Measurements from ENCODE around the gene ORAI3. TPM values are rescaled to one million over a fixed set of nuclear protein-coding genes. Genes with fewer than 3 reads are reported as not detected.

ORAI3 gene
- total and polyA plus RNA-seq, 2 of the 13 experiments (the other 11 are each of a cell fraction or from before 2014, with no cell fraction given) = 11.4 to 32.0 TPM

DNA sequence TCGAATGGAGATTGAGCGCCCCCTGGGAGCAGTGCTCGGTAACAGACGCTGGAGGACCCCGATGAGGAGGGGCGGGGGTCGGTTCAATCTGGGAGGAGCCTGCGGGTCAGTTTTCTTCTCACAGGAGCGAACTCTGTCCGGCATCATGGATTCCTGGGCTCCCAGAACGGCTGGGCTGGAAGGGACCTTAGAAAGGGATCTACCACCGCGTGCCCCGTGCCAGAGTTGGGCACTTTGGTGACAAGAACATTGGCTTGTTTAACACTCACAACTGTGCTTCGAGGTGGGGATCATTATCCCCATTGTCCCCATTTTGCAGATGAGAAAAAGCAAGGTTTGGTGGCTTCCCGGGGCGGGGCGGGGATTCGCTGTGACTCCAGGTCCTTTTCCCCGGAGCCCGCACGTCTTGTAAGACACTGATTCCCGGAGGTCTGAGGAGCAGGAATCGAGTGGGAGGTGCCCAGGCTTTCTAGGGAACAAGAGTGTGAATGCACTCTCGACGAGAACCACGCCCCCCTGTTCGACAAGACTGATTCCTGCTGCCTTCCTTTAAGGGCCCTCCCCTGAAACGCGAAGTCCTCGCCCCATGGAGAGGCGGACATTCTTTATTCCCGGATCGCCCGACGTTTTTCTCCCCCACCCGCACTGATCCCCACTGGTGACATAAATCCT lies 27.0 kb upstream of the ORAI3 start (continued):
- TF ChIP-seq, protein P1, sequence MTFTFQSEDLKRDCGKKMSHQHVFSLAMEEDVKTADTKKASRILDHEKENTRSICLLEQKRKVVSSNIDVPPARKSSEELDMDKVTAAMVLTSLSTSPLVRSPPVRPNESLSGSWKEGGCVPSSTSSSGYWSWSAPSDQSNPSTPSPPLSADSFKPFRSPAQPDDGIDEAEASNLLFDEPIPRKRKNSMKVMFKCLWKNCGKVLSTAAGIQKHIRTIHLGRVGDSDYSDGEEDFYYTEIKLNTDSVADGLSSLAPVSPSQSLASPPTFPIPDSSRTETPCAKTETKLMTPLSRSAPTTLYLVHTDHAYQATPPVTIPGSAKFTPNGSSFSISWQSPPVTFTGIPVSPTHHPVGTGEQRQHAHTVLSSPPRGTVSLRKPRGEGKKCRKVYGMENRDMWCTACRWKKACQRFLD (CRISPR knock-in tag; IDR thresholded peaks at IDR 0.05; ENCODE audit: borderline replicate concordance) = no peak
- peak; percentile 76; the same call in 1 of the 2 replicates for TF ChIP-seq ZNF614 (CRISPR knock-in tag; IDR thresholded peaks at IDR 0.05; ENCODE audit: borderline replicate concordance)
- TF ChIP-seq ZNF513 (CRISPR knock-in tag; conservative IDR thresholded peaks at IDR 0.05) = peak; percentile 29; the same call in 1 of the 2 replicates
- peak; percentile 5; the same call in 1 of the 2 replicates for TF ChIP-seq ZNF710 (CRISPR knock-in tag; IDR thresholded peaks at IDR 0.05; ENCODE audit: borderline replicate concordance)
- peak; percentile 67 for TF ChIP-seq YY1 (IDR thresholded peaks at IDR 0.05; ENCODE audit: insufficient read depth, insufficient replicate concordance, low read depth, low read length)
- no peak; the same call in 1 of the 2 replicates for TF ChIP-seq ZNF34 (CRISPR knock-in tag; IDR thresholded peaks at IDR 0.05; ENCODE audit: borderline replicate concordance)
- no peak; the same call in 1 of the 2 replicates for TF ChIP-seq SP4 (CRISPR knock-in tag; IDR thresholded peaks at IDR 0.05)
- TF ChIP-seq MEF2D (CRISPR knock-in tag; IDR thresholded peaks at IDR 0.05) = no peak
- TF ChIP-seq, protein P2, sequence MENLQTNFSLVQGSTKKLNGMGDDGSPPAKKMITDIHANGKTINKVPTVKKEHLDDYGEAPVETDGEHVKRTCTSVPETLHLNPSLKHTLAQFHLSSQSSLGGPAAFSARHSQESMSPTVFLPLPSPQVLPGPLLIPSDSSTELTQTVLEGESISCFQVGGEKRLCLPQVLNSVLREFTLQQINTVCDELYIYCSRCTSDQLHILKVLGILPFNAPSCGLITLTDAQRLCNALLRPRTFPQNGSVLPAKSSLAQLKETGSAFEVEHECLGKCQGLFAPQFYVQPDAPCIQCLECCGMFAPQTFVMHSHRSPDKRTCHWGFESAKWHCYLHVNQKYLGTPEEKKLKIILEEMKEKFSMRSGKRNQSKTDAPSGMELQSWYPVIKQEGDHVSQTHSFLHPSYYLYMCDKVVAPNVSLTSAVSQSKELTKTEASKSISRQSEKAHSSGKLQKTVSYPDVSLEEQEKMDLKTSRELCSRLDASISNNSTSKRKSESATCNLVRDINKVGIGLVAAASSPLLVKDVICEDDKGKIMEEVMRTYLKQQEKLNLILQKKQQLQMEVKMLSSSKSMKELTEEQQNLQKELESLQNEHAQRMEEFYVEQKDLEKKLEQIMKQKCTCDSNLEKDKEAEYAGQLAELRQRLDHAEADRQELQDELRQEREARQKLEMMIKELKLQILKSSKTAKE (CRISPR knock-in tag; IDR thresholded peaks at IDR 0.05; ENCODE audit: borderline replicate concordance) = no peak
- peak; percentile 71; the same call in 1 of the 2 replicates for TF ChIP-seq ELF4 (CRISPR knock-in tag; IDR thresholded peaks at IDR 0.05; ENCODE audit: borderline replicate concordance)
- TF ChIP-seq, protein P3, sequence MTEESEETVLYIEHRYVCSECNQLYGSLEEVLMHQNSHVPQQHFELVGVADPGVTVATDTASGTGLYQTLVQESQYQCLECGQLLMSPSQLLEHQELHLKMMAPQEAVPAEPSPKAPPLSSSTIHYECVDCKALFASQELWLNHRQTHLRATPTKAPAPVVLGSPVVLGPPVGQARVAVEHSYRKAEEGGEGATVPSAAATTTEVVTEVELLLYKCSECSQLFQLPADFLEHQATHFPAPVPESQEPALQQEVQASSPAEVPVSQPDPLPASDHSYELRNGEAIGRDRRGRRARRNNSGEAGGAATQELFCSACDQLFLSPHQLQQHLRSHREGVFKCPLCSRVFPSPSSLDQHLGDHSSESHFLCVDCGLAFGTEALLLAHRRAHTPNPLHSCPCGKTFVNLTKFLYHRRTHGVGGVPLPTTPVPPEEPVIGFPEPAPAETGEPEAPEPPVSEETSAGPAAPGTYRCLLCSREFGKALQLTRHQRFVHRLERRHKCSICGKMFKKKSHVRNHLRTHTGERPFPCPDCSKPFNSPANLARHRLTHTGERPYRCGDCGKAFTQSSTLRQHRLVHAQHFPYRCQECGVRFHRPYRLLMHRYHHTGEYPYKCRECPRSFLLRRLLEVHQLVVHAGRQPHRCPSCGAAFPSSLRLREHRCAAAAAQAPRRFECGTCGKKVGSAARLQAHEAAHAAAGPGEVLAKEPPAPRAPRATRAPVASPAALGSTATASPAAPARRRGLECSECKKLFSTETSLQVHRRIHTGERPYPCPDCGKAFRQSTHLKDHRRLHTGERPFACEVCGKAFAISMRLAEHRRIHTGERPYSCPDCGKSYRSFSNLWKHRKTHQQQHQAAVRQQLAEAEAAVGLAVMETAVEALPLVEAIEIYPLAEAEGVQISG (CRISPR knock-in tag; IDR thresholded peaks at IDR 0.05) = peak; percentile 83
- TF ChIP-seq ZNF30 (CRISPR knock-in tag; IDR thresholded peaks at IDR 0.05) = no peak
- TF ChIP-seq ZC3H4 (CRISPR knock-in tag; IDR thresholded peaks at IDR 0.05; ENCODE audit: borderline replicate concordance) = no peak
- peak; percentile 54 for TF ChIP-seq TBX2 (CRISPR knock-in tag; IDR thresholded peaks at IDR 0.05; ENCODE audit: borderline replicate concordance)
- TF ChIP-seq ZNF44 (CRISPR knock-in tag; IDR thresholded peaks at IDR 0.05) = no peak
